Choroid plexus epithelial cell (primary cell): ENCODE results near the gene SLC25A21.
A peak's percentile ranks its signal among the peaks of the same experiment; 100 is the strongest.

Experiments used
- DNase-seq: peaks from one replicate; pipeline ENCODE4 v3.0.0-alpha.2; 2010; ENCODE audit warnings: low read depth
- H3K4me3 ChIP-seq: 2 replicates; pipeline ENCODE4 v1.5.1; 2011; ENCODE audit warnings: low read depth, mild to moderate bottlenecking, control low read depth, low read length, moderate library complexity
- TF ChIP-seq, protein P1 (sequence below): conservative IDR thresholded peaks from 2 replicates; pipeline ENCODE4 v1.5.1; 2011; ENCODE audit warnings: low read depth, mild to moderate bottlenecking, control low read depth, inconsistent platforms, low read length, moderate library complexity

SLC25A21 gene

DNA sequence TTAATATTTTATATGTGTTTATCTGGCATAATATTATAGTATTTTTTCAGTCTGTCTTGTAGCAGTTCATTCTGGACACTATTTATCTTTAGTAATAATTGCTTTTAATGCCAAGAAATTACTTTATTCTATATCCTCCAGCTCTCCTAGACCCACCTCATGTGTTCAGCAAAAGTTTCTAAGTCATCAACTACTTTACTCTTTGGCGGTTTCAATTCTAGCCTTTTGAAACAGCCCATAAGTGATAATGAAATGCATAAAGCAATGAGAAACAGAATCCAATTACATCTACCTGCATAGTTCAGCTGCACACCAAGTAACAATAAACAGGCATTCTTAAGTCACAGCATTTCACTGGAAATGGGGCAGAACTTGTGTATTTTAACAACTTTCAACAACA is 225.5 kb downstream of the SLC25A21 start:
- no peak overlapping the region for H3K4me3 ChIP-seq
- DNase-seq, result no peak
- TF ChIP-seq, protein P1, sequence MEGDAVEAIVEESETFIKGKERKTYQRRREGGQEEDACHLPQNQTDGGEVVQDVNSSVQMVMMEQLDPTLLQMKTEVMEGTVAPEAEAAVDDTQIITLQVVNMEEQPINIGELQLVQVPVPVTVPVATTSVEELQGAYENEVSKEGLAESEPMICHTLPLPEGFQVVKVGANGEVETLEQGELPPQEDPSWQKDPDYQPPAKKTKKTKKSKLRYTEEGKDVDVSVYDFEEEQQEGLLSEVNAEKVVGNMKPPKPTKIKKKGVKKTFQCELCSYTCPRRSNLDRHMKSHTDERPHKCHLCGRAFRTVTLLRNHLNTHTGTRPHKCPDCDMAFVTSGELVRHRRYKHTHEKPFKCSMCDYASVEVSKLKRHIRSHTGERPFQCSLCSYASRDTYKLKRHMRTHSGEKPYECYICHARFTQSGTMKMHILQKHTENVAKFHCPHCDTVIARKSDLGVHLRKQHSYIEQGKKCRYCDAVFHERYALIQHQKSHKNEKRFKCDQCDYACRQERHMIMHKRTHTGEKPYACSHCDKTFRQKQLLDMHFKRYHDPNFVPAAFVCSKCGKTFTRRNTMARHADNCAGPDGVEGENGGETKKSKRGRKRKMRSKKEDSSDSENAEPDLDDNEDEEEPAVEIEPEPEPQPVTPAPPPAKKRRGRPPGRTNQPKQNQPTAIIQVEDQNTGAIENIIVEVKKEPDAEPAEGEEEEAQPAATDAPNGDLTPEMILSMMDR, result no peak

GRCh38 chr14:36944307-36945010 is 227.9 kb downstream of the SLC25A21 start:
- H3K4me3 ChIP-seq, result no peak overlapping the region
- peak; percentile 47 for DNase-seq
- TF ChIP-seq, protein P1, result no peak

- DNase-seq, result peak; percentile 55
- TF ChIP-seq, protein P1, result no peak
- no peak overlapping the region for H3K4me3 ChIP-seq
Observed at GRCh38 chr14:36942522-36943245, 229.7 kb downstream of the SLC25A21 start.

DNA sequence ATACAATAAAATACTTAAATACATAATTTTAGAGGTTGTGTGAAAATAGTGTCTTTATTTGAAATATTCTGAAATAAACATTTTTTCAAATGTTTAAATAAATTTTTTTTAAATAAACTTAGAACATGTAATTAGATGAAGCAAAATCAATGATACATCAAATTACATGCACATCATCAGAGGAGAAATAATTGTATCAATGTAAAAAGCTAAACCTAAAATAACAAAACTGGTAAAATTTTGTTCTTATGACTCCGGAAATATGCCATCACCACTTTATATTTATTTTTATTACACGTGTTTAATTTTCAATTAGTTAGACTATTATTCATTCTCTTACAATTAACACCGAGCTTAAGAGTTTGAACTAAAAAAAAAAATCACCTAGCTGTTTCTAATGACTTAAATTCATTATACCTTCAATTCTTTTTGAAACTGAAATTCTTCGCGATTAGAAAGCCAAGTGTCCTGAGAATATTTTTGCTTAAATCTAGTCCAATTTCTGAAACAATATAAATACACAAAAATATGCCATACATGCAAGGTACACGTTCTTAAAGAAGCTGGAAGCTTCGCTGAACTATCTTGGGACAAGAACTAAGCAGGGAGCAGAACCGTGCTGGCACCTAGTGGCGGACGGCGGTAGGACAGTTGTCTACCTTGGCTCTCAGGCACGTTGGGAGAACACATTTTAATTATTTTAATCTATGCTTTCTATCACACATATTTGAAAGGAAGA is 230.5 kb downstream of the SLC25A21 start:
- no peak overlapping the region for H3K4me3 ChIP-seq
- DNase-seq, result peak; percentile 84
- TF ChIP-seq, protein P1, result peak; percentile 99

GRCh38 chr14:36940476-36940875 is 231.9 kb downstream of the SLC25A21 start:
- no peak overlapping the region for H3K4me3 ChIP-seq
- DNase-seq, result no peak
- TF ChIP-seq, protein P1, result no peak

GRCh38 chr14:36939265-36939664 is 233.1 kb downstream of the SLC25A21 start:
- no peak for DNase-seq
- no peak overlapping the region for H3K4me3 ChIP-seq
- TF ChIP-seq, protein P1, result no peak
